ENCODE data around the gene CAB39L. TPM values are rescaled to one million over a fixed set of nuclear protein-coding genes. Genes with fewer than 3 reads are reported as not detected.

CAB39L gene
- 1.7 to 2.8 TPM (median 2.1 TPM) in 5 replicates for total RNA-seq (2022; extraction: Qiagen RNA extraction; ENCODE audit: low read depth)

DNA sequence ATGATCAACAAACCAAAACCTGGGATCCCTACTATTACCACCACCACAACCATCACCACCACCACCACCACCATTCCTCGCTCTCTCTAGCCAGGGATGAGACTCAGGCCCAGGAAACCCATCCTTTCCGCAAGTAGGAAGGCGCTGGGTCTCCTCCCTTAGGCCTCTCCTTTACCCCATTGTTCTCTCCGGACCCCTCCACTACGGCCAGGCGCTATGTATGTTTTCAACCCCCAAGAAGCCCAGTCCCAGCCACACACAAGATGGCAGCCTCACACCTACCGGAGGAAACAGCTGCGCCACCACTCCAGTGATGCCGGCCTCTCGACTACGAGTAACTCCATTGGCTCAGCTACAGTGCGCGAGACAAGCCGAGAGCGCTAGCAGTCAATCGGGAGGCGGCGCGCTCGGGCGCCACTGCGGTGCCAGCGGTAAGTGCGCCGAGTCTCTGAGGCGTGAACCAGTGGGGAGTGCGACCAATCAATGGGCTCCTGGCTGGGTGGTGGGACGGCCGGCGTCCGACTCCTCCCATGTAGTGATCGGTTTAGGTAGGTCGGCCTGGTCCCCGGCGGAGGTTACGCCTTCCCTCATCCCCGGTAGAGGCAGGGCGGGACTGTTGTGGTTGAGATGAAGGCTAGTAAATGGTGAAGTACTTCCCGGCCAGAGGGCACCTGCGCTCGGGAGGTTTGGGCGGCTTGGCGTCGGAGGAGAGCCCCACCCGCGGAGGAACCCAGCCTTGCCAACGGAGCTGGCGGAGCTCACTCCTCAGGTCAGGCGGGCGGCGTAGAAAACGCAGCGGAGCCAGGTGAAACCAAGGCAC lies at the start of gene CAB39L, which contains the start of gene SETDB2:
Gene CAB39L (minus strand): TSS at position 361 of the 820 bp plus-strand sequence. CDS start 61,154 bp downstream, outside the sequence.
Gene SETDB2 (plus strand): TSS at position 571 of the 820 bp plus-strand sequence. CDS start 7,620 bp downstream, outside the sequence.

Other genes with a start within 250 kb of the CAB39L start
- 0.29 to 0.89 TPM (median 0.76 TPM) in 5 replicates for gene MLNR, start 223.7 kb downstream of the CAB39L start, total RNA-seq (2022; extraction: Qiagen RNA extraction; ENCODE audit: low read depth)
- gene CDADC1, start 196.1 kb downstream of the CAB39L start, total RNA-seq (2022; extraction: Qiagen RNA extraction; ENCODE audit: low read depth) = 6.7 to 10.6 TPM (median 7.7 TPM) in 5 replicates
- 1.2 to 2.4 TPM (median 1.9 TPM) in 5 replicates for gene SETDB2, start 210 bp upstream of the CAB39L start, total RNA-seq (2022; extraction: Qiagen RNA extraction; ENCODE audit: low read depth)
- gene PHF11, start 51.9 kb upstream of the CAB39L start, total RNA-seq (2022; extraction: Qiagen RNA extraction; ENCODE audit: low read depth) = 5.5 to 8.0 TPM (median 7.6 TPM) in 5 replicates
- 5.7 to 9.8 TPM (median 9.2 TPM) in 5 replicates for gene RCBTB1, start 141.5 kb upstream of the CAB39L start, total RNA-seq (2022; extraction: Qiagen RNA extraction; ENCODE audit: low read depth)
- gene ARL11, start 184.4 kb upstream of the CAB39L start, total RNA-seq (2022; extraction: Qiagen RNA extraction; ENCODE audit: low read depth) = not detected in 5 replicates
- gene EBPL, start 247.4 kb upstream of the CAB39L start, total RNA-seq (2022; extraction: Qiagen RNA extraction; ENCODE audit: low read depth) = 57.2 to 73.8 TPM (median 70.9 TPM) in 5 replicates